RWPE1 (cell line): ENCODE data around the gene E2F3.

Experiments used
- CTCF ChIA-PET: fragments of 350-600 bp; sonication (Branson Sonifier 250); formaldehyde crosslinking; extraction: SDS; loops from one replicate; lab custom pipeline; 2021; lab: Yijun Ruan, JAX
- POLR2A ChIA-PET: fragments of 400-600 bp; formaldehyde crosslinking; extraction: SDS; loops from one replicate; lab custom pipeline; 2020; ENCODE audit warnings: antibody characterized with exemption; ENCODE audit not compliant: low non-redundant PET; lab: Yijun Ruan, JAX
- DNase-seq: peaks from one replicate; pipeline ENCODE4 v3.0.0; 2012; ENCODE audit warnings: low spot score
- H3K27ac ChIP-seq: fragments of 450-650 bp; 2 replicates; pipeline ENCODE4 v1.5.1; 2017
- CTCF ChIP-seq: fragments of 450-650 bp; conservative IDR thresholded peaks from 2 replicates; pipeline ENCODE4 v1.5.1; 2017; ENCODE audit warnings: low read depth, mild to moderate bottlenecking

The E2F3 gene

DNA sequence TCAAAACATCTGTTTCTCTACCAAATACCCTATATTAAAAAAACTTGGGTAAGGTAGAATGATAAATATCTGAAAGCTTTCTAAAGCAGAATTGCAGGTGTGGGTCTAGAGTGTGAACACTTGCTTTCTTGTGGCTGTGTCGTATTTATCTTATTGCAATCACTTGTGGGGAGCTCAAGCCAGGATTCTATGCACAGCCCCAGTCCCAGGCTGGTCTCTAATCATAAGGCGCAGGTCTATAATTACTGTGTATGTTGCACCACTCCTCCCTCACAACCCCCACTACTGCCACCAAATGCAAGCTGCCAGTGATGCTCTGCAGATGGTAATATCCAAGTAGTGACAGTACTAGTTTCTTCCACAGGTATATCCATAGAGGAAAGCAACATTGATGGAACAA is 2.2 kb upstream of the E2F3 start:
- ChIA-PET POLR2A (no interaction called here), CTCF (interaction anchor here (0.6 kb wide), 1 partner anchor 126 kb away, joined by 4 read pairs; no protein-coding TSS in a partner anchor)
- H3K27ac ChIP-seq: no peak overlapping the region
- DNase-seq: no peak
- TF ChIP-seq CTCF: no peak

DNA sequence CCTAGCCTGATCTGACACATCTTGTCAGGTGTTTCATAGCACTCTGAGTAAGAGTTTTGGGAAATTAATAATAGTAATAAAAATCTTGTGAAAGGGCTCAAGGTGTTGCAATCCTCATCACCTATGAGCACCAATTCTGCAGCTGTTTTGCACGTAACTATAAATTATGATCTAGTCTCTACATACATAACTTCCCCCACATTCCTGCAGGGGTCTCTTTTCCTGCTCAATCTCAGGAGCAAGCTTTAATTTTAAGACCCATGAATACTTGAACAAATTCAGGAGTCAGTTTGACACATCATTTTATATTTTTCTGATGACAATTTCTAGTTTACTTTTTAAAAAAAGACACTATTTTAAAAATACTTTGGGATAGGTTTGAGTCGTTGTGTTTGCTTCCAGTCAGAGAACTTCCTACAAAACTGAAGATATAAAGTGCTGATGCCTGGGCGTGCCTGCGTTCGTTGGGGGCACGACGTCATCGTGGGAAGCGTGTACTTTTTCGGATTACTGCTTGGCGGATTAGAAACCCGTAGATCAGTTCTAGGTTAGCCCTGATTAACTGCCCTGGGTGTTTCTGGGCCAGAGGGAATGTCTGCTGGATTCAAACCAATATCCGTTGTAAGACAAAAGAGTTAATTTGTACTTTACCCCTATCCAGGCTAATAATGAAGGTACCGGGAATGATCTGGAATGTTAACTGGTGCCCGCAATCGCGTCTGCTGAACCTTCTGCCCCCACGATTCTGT is 1.0 kb upstream of the E2F3 start:
- peak; percentile 47 for TF ChIP-seq CTCF
- CTCF ChIA-PET: interaction anchor here (0.7 kb wide), 1 partner anchor 28 kb away, joined by 3 read pairs; no protein-coding TSS in a partner anchor
- POLR2A ChIA-PET: interaction anchor here (0.7 kb wide), 1 partner anchor 8 kb away, joined by 3 read pairs; no protein-coding TSS in a partner anchor
- peak; percentile 45 for DNase-seq
- peak overlapping the region; percentile 97 for H3K27ac ChIP-seq

GRCh38 chr6:20402092-20402341 is 338 bp downstream of the E2F3 start:
- DNase-seq: peak; percentile 5
- ChIA-PET CTCF (no interaction called here), POLR2A (no interaction called here)
- no peak for TF ChIP-seq CTCF
- peak overlapping the region; percentile 97 for H3K27ac ChIP-seq

- peak overlapping the region; percentile 97 for H3K27ac ChIP-seq
- ChIA-PET CTCF (no interaction called here), POLR2A (interaction anchor here (0.6 kb wide), 1 partner anchor 36 kb away, joined by 4 read pairs; no protein-coding TSS in a partner anchor)
- peak; percentile 55 for DNase-seq
- no peak for TF ChIP-seq CTCF
Measured at GRCh38 chr6:20402342-20403069, 827 bp downstream of the E2F3 start.

DNA sequence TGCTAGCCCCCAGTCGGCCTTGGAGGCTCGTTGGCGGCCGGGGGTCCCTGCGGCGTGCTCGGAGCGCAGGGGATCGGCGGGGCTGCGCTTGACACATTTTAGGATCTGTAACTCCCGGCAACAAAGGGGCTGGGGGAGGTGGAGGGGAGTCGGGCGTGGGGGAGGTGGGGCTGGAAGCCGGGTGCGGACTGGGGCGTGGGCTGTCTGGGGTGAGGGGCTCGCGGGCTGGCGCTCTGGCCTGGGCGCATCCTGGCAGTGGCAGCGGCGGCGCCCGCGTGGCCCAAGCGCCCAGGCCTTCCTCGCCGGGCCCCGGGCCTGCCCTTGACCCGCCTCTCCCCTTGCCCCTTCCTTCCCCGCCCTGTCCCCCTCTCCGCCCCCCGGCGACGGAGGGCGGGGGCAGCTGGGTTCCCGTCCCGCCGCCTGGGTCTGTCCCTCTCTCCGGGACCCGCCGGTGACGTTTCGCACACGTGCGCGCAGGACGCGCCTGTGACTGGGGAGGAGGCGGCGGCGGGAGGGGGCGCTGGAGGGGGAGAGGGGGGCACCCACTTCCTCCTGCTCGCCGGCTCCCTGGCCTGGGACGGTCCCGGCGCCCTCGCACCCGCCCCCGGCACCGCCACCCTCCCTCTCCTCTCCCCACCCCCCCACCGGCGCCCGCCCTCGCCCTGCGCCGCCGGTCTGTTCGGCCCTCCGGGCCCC is 1.5 kb downstream of the E2F3 start:
- CTCF ChIA-PET: no interaction called here
- no peak for TF ChIP-seq CTCF
- peak; percentile 72 for DNase-seq
- H3K27ac ChIP-seq: peak overlapping the region; percentile 97
- POLR2A ChIA-PET: interaction anchor here (0.6 to 0.7 kb wide), 2 partner anchors 36 to 62 kb away, joined by 4 to 7 read pairs; no protein-coding TSS in a partner anchor
